Measurements from ENCODE around the gene KIF5A. TPM values are rescaled to one million over a fixed set of nuclear protein-coding genes. Genes with fewer than 3 reads are reported as not detected.
A peak's percentile ranks its signal among the peaks of the same experiment; 100 is the strongest.

Gene KIF5A
- total and polyA plus RNA-seq, 2 of the 13 experiments (the other 11 are each of a cell fraction or from before 2014, with no cell fraction given), result 1.6 to 11.9 TPM

DNA sequence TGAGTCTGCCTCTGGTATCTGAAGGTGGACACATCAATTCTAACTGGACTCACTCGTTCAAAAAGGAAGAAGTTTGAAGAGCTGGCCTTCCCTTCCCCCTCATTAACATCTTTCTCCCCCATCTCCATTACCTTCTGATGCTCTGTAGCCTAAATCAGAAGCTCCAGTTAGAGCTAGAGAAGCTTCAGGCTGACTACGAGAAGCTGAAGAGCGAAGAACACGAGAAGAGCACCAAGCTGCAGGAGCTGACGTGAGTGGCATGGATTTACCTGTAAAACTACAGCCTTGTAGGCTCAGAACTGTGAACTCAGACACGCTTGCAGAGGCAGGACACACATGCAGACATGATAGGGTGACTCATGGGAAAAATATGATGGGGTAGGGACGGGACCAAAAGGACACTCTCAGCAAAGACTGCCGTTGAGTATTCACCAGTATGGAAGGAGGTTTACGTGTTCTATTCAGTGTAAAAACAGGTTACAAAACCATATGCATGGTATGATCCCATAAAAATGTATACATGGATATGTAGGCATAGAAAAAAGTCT, 26.8 kb downstream of the KIF5A start (continued):
- TF ChIP-seq ZNF24 (IDR thresholded peaks at IDR 0.05) (no peak), MIER3 (CRISPR knock-in tag; IDR thresholded peaks at IDR 0.05; ENCODE audit: borderline replicate concordance) (no peak), ARHGAP35 (CRISPR knock-in tag; IDR thresholded peaks at IDR 0.05; ENCODE audit: borderline replicate concordance) (peak; percentile 17; the same call in 1 of the 2 replicates), ZBTB3 (CRISPR knock-in tag; IDR thresholded peaks at IDR 0.05; ENCODE audit: borderline replicate concordance, low read depth) (no peak), SP4 (CRISPR knock-in tag; IDR thresholded peaks at IDR 0.05) (no peak), ZNF563 (CRISPR knock-in tag; IDR thresholded peaks at IDR 0.05) (no peak), RXRB (CRISPR knock-in tag; IDR thresholded peaks at IDR 0.05; ENCODE audit: borderline replicate concordance) (no peak), ZFP36L1 (CRISPR knock-in tag; IDR thresholded peaks at IDR 0.05) (no peak), ZNF879 (CRISPR knock-in tag; IDR thresholded peaks at IDR 0.05) (no peak), MAFF (IDR thresholded peaks at IDR 0.05; ENCODE audit: low read depth, low read length) (peak; percentile 43; the same call in 1 of the 2 replicates), RFXANK (CRISPR knock-in tag; IDR thresholded peaks at IDR 0.05) (no peak), DPF2 (CRISPR knock-in tag; IDR thresholded peaks at IDR 0.05; ENCODE audit: borderline replicate concordance, low read depth) (no peak; the same call in 1 of the 2 replicates)
- TF ChIP-seq, protein P1, sequence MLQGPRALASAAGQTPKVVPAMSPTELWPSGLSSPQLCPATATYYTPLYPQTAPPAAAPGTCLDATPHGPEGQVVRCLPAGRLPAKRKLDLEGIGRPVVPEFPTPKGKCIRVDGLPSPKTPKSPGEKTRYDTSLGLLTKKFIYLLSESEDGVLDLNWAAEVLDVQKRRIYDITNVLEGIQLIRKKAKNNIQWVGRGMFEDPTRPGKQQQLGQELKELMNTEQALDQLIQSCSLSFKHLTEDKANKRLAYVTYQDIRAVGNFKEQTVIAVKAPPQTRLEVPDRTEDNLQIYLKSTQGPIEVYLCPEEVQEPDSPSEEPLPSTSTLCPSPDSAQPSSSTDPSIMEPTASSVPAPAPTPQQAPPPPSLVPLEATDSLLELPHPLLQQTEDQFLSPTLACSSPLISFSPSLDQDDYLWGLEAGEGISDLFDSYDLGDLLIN (CRISPR knock-in tag; IDR thresholded peaks at IDR 0.05; ENCODE audit: borderline replicate concordance), result no peak
- TF ChIP-seq, protein P2, sequence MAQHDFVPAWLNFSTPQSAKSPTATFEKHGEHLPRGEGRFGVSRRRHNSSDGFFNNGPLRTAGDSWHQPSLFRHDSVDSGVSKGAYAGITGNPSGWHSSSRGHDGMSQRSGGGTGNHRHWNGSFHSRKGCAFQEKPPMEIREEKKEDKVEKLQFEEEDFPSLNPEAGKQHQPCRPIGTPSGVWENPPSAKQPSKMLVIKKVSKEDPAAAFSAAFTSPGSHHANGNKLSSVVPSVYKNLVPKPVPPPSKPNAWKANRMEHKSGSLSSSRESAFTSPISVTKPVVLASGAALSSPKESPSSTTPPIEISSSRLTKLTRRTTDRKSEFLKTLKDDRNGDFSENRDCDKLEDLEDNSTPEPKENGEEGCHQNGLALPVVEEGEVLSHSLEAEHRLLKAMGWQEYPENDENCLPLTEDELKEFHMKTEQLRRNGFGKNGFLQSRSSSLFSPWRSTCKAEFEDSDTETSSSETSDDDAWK (CRISPR knock-in tag; IDR thresholded peaks at IDR 0.05), result no peak
- TF ChIP-seq, protein P3, sequence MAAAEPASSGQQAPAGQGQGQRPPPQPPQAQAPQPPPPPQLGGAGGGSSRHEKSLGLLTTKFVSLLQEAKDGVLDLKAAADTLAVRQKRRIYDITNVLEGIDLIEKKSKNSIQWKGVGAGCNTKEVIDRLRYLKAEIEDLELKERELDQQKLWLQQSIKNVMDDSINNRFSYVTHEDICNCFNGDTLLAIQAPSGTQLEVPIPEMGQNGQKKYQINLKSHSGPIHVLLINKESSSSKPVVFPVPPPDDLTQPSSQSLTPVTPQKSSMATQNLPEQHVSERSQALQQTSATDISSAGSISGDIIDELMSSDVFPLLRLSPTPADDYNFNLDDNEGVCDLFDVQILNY (CRISPR knock-in tag; conservative IDR thresholded peaks at IDR 0.05), result no peak
- TF ChIP-seq, protein P4, sequence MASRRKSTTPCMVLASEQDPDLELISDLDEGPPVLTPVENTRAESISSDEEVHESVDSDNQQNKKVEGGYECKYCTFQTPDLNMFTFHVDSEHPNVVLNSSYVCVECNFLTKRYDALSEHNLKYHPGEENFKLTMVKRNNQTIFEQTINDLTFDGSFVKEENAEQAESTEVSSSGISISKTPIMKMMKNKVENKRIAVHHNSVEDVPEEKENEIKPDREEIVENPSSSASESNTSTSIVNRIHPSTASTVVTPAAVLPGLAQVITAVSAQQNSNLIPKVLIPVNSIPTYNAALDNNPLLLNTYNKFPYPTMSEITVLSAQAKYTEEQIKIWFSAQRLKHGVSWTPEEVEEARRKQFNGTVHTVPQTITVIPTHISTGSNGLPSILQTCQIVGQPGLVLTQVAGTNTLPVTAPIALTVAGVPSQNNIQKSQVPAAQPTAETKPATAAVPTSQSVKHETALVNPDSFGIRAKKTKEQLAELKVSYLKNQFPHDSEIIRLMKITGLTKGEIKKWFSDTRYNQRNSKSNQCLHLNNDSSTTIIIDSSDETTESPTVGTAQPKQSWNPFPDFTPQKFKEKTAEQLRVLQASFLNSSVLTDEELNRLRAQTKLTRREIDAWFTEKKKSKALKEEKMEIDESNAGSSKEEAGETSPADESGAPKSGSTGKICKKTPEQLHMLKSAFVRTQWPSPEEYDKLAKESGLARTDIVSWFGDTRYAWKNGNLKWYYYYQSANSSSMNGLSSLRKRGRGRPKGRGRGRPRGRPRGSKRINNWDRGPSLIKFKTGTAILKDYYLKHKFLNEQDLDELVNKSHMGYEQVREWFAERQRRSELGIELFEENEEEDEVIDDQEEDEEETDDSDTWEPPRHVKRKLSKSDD (CRISPR knock-in tag; IDR thresholded peaks at IDR 0.05; ENCODE audit: low read depth), result no peak
- TF ChIP-seq, protein P5, sequence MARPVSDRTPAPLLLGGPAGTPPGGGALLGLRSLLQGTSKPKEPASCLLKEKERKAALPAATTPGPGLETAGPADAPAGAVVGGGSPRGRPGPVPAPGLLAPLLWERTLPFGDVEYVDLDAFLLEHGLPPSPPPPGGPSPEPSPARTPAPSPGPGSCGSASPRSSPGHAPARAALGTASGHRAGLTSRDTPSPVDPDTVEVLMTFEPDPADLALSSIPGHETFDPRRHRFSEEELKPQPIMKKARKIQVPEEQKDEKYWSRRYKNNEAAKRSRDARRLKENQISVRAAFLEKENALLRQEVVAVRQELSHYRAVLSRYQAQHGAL (CRISPR knock-in tag; IDR thresholded peaks at IDR 0.05; ENCODE audit: not compliant biosample characterization), result no peak
- TF ChIP-seq, protein P6, sequence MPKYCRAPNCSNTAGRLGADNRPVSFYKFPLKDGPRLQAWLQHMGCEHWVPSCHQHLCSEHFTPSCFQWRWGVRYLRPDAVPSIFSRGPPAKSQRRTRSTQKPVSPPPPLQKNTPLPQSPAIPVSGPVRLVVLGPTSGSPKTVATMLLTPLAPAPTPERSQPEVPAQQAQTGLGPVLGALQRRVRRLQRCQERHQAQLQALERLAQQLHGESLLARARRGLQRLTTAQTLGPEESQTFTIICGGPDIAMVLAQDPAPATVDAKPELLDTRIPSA (CRISPR knock-in tag; IDR thresholded peaks at IDR 0.05; ENCODE audit: borderline replicate concordance), result no peak
- TF ChIP-seq, protein P7, sequence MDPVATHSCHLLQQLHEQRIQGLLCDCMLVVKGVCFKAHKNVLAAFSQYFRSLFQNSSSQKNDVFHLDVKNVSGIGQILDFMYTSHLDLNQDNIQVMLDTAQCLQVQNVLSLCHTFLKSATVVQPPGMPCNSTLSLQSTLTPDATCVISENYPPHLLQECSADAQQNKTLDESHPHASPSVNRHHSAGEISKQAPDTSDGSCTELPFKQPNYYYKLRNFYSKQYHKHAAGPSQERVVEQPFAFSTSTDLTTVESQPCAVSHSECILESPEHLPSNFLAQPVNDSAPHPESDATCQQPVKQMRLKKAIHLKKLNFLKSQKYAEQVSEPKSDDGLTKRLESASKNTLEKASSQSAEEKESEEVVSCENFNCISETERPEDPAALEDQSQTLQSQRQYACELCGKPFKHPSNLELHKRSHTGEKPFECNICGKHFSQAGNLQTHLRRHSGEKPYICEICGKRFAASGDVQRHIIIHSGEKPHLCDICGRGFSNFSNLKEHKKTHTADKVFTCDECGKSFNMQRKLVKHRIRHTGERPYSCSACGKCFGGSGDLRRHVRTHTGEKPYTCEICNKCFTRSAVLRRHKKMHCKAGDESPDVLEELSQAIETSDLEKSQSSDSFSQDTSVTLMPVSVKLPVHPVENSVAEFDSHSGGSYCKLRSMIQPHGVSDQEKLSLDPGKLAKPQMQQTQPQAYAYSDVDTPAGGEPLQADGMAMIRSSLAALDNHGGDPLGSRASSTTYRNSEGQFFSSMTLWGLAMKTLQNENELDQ (CRISPR knock-in tag; IDR thresholded peaks at IDR 0.05; ENCODE audit: borderline replicate concordance), result no peak
